Activated CD4-positive, alpha-beta T cell treated with anti-CD3 and anti-CD28 coated beads for 36 hours (primary cell): ENCODE data around the gene ECE1. TPM values are rescaled to one million over a fixed set of nuclear protein-coding genes. Genes with fewer than 3 reads are reported as not detected.
A peak's percentile ranks its signal among the peaks of the same experiment; 100 is the strongest.

Experiments used
- ATAC-seq: fragments of 200-7000 bp; cut with Tn5 transposase; one replicate; pipeline ENCODE4 v1.10.0; 2021; ENCODE audit warnings: mild to moderate bottlenecking, moderate library complexity
- CTCF ChIA-PET: fragments of 350-600 bp; sonication (Branson Sonifier 250); formaldehyde crosslinking; loops from one replicate; lab custom pipeline; 2021; ENCODE audit warnings: antibody characterized with exemption; lab: Charles Lee
- POLR2A ChIA-PET: fragments of 350-600 bp; sonication (Branson Sonifier 250); formaldehyde crosslinking; loops from one replicate; lab custom pipeline; 2021; ENCODE audit warnings: antibody characterized with exemption, inconsistent platforms; lab: Charles Lee
- DNase-seq: peaks from one replicate; pipeline ENCODE4 v3.0.0-alpha.2; 2020
- H3K27ac Mint-ChIP-seq: one replicate; pipeline ENCODE4 v1.8.0; 2021; ENCODE audit warnings: mixed read lengths
- H3K27me3 Mint-ChIP-seq: one replicate; pipeline ENCODE4 v1.8.0; 2021; ENCODE audit warnings: mixed read lengths
- H3K36me3 Mint-ChIP-seq: one replicate; pipeline ENCODE4 v1.8.0; 2021; ENCODE audit warnings: low read depth, mixed read lengths
- H3K4me1 Mint-ChIP-seq: one replicate; pipeline ENCODE4 v1.8.0; 2021; ENCODE audit warnings: mixed read lengths
- H3K4me3 Mint-ChIP-seq: one replicate; pipeline ENCODE4 v1.8.0; 2021; ENCODE audit warnings: mild to moderate bottlenecking, moderate library complexity, mixed read lengths
- H3K9me3 Mint-ChIP-seq: one replicate; pipeline ENCODE4 v1.8.0; 2021; ENCODE audit warnings: low read depth, mixed read lengths
- intact Hi-C, 2 experiments: fragments of 100-400 bp; cut with DNase I in 1 of 2; cut with micrococcal nuclease in 1 of 2; formaldehyde crosslinking; loops; one replicate each; pipeline versions ENCODE4 v1.14.2 to v1.15.1; 2022 to 2024; cut with DNase I, micrococcal nuclease
- total RNA-seq, 2 experiments: library from RNA; stranded (reverse); gene quantifications; one replicate each; pipeline ENCODE4 v1.2.3, GENCODE V29; 2021

ECE1 gene
- total RNA-seq, 2 experiments from 2014 or later = 130 to 162 TPM

DNA sequence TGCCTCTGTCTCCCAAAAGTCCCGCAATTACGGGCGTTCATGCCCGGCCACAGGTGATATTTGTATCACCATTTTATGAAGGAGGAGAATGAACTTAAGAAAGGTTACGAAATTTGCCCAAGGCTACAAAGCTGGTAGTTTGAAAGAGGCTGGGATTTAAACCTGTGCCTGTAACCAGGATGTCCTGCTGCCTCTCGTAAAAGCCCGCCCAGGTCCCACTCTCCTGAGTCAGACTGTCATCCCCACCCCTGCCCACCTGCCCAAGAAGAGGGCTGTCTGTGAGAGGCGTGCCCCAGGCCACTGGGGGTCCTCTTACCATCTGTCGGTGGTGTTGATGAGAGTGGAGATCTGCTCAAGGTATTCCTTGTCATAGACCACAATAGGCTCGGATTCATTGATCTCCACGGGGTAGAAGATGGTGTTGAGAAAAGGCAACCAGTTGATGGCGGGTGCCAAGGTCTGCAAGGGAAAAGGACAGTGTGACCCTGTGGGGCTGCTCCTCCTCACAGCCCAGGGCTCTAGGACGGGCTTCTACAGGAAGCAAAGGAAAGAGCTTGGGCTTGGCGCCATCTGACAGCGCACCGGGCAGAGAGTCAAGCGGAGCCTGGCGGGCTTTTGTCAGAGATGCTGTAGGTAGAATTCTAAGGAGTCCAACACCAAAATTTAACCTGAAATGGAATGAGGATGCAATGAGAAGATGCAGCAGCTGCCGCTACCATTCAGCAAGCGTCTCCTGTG is 43.2 kb downstream of the ECE1 start:
- ChIA-PET POLR2A (no interaction called here), CTCF (interaction anchor here (1.2 to 2.3 kb wide), 5 partner anchors 10 to 87 kb away, joined by 3 to 11 read pairs (median 7); no protein-coding TSS in a partner anchor)
- intact Hi-C loops = no loop called here
- Mint-ChIP-seq H3K4me3 (no peak overlapping the region), H3K36me3 (peaks cover 60% of the 10 kb centered on the region), H3K27me3 (no peaks in the 10 kb centered on the region), H3K4me1 (peaks cover 4% of the 10 kb centered on the region), H3K9me3 (no peaks in the 10 kb centered on the region), H3K27ac (no peak overlapping the region)
- DNase-seq = no peak
- no peak for ATAC-seq

DNA sequence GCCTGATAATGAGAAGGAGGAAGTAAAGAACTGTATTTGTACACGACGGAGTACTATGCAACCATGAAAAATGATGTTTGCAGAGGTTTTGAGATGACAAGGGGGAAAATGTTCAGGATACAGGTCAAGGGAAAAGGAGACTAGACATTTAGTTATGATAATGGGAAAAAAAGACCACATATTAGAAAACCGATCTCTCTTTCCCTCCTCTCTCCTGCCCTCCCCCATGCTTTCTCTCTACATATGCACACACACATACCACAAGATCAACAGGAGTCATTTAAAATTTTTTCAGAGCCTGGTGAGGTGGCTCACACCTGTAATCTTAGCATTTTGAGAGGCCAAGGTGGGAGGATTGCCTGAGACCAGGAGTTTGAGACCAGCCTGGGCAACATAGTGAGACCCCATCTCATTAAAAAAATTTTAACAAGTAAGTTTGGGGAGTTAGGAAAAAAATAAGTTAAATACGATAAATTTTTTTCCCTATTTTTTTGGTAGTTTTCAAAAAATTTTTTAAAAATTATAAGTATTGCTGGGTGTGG is 44.5 kb downstream of the ECE1 start:
- ChIA-PET CTCF (interaction anchor here (0.8 to 2.3 kb wide), 12 partner anchors 8 to 123 kb away, joined by 3 to 9 read pairs (median 4); no protein-coding TSS in a partner anchor), POLR2A (no interaction called here)
- H3K9me3 Mint-ChIP-seq = no peaks in the 10 kb centered on the region
- peaks cover 61% of the 10 kb centered on the region for H3K36me3 Mint-ChIP-seq
- DNase-seq (no peak), ATAC-seq (no peak)
- no peak overlapping the region for H3K27ac Mint-ChIP-seq
- intact Hi-C loops = no loop called here
- H3K4me1 Mint-ChIP-seq = no peaks in the 10 kb centered on the region
- H3K27me3 Mint-ChIP-seq = no peaks in the 10 kb centered on the region
- H3K4me3 Mint-ChIP-seq = no peak overlapping the region

DNA sequence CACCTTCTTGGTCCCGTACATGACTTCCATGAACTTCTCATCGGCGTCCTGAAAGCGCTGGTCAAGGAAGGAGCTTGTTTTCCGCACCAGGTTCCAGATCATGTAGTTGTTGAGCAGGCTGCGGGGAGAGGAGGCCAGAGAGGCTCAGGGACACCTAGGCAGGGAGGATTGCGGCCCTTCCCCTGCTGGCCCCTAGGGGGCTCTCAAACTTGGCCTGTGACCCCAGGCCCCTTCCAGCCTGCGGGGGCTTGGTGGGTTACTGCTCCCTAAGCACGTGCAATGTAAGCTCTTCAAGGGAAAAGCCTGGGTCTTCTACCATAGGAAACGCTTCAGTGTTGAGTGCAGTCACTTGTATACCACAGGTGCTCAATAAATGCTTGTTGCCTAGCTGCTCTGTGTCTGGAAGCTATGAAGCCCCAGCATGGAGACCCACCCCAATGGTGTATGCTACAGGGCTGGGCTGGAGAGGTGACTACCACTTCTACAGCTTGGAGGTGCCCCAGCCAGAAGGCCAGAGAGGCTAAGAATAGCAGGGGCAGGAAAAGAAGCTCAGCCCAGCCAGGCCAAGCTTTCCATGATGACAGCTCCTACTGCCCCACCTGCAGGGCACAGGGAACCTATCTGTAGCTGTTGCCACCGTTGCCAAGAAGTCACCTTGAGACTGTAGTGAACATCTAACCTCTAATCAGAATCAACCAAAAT is 45.1 kb downstream of the ECE1 start:
- DNase-seq (peak; percentile 36), ATAC-seq (peak; percentile 51)
- intact Hi-C loops = no loop called here
- H3K27ac Mint-ChIP-seq = no peak overlapping the region
- H3K4me3 Mint-ChIP-seq = no peak overlapping the region
- H3K9me3 Mint-ChIP-seq = no peaks in the 10 kb centered on the region
- CTCF ChIA-PET = interaction anchor here (0.8 to 2.3 kb wide), 13 partner anchors 8 to 126 kb away, joined by 3 to 9 read pairs (median 4); no protein-coding TSS in a partner anchor
- H3K4me1 Mint-ChIP-seq = no peaks in the 10 kb centered on the region
- POLR2A ChIA-PET = no interaction called here
- no peaks in the 10 kb centered on the region for H3K27me3 Mint-ChIP-seq
- H3K36me3 Mint-ChIP-seq = peaks cover 61% of the 10 kb centered on the region

DNA sequence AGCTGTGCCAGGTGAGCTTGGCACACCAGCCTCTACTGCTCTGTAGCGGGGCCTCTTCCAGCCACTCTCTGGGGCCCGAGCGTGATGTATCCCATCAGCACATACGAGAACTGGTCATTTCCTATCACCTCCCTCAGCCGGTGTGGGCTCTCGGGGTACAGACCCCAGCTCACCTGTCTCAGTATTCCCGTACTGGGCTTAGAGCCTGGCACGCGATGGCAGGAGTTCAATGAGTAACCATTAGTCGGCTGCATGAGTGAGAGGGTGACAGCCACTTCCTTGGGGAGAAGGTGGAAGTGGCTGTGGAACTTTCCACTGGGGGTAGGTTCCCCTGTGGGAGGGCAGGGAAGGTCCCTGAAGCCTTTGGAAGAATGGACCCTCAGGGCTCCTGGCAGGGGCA is 46.1 kb downstream of the ECE1 start:
- Mint-ChIP-seq H3K27me3 (no peaks in the 10 kb centered on the region), H3K4me3 (no peak overlapping the region), H3K27ac (no peak overlapping the region), H3K4me1 (peaks cover 3% of the 10 kb centered on the region), H3K36me3 (peaks cover 58% of the 10 kb centered on the region), H3K9me3 (no peaks in the 10 kb centered on the region)
- DNase-seq = no peak
- POLR2A ChIA-PET = no interaction called here
- no peak for ATAC-seq
- intact Hi-C loops = no loop called here
- CTCF ChIA-PET = interaction anchor here (0.5 to 2.1 kb wide), 5 partner anchors 9 to 117 kb away, joined by 3 to 9 read pairs (median 4); no protein-coding TSS in a partner anchor

DNA sequence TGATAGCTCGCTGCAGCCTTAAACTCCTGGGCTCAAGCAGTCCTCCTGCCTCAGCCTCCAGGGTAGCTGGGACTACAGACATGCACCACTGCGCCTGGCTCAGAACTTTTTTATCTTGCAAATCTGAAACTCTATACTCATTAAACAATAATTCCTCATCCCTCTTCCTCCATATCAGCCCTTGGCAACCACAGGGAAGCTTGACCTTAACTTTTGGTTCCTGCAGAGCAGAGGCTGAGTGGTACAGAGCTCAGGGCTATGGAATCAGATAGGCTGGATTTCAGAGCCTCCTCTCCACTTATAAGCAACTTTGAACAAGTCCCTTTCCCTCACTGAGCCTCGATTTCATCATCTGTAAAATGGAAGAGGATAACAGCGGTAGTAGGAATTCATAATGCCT is 47.4 kb downstream of the ECE1 start:
- Mint-ChIP-seq H3K4me3 (no peak overlapping the region), H3K27me3 (no peaks in the 10 kb centered on the region), H3K4me1 (peaks cover 4% of the 10 kb centered on the region), H3K27ac (no peak overlapping the region), H3K36me3 (peaks cover 65% of the 10 kb centered on the region), H3K9me3 (no peaks in the 10 kb centered on the region)
- CTCF ChIA-PET = interaction anchor here (1.0 to 1.5 kb wide), 4 partner anchors 10 to 125 kb away, joined by 3 to 8 read pairs (median 5); no protein-coding TSS in a partner anchor
- POLR2A ChIA-PET = no interaction called here
- intact Hi-C loops = no loop called here
- no peak for ATAC-seq
- DNase-seq = no peak

DNA sequence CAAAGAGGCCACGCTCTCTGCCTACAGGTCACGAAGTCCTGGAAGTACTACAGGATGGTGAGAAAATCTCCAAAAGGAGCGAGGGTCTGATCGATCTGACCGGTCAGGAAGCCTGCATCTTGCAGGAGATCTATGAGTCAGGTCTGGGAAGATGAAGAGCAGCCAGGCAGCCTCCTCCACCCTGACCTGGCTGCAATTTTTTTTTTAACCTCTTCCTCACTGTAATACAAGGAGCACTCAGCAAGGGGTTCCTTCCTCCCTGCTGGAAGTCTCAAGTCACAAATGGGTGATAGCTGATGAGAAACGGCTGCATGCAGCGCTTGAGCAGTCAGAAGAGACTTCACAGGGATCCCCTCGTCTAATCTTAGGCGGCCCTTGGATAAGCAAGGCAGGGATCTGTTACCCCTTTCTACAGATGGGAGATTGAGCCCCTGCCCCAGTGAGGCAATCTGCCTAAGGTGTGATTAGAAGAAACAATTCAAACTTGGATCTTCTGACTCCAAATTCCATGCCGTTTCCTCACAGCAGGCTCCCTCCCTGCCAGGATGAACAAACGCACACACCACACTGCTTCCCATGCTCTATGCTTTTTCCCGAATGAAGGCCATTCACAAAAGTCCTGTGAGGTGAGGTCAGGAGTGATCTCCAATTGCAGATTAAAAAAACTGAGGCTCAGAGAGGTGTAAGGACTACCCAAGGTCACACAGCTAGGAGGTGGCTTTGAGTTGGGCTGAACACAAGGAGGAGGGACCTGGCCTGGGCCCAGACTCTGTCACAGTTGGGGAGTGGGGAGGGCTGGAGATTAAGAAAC is 48.3 kb downstream of the ECE1 start:
- no peak for DNase-seq
- ATAC-seq = no peak
- no peak overlapping the region for H3K4me3 Mint-ChIP-seq
- ChIA-PET POLR2A (no interaction called here), CTCF (interaction anchor here (1.5 kb wide), 1 partner anchor 28 kb away, joined by 8 read pairs; no protein-coding TSS in a partner anchor)
- H3K9me3 Mint-ChIP-seq = no peaks in the 10 kb centered on the region
- H3K27me3 Mint-ChIP-seq = no peaks in the 10 kb centered on the region
- H3K27ac Mint-ChIP-seq = no peak overlapping the region
- H3K36me3 Mint-ChIP-seq = peaks cover 62% of the 10 kb centered on the region
- H3K4me1 Mint-ChIP-seq = peaks cover 4% of the 10 kb centered on the region
- intact Hi-C loops = no loop called here

DNA sequence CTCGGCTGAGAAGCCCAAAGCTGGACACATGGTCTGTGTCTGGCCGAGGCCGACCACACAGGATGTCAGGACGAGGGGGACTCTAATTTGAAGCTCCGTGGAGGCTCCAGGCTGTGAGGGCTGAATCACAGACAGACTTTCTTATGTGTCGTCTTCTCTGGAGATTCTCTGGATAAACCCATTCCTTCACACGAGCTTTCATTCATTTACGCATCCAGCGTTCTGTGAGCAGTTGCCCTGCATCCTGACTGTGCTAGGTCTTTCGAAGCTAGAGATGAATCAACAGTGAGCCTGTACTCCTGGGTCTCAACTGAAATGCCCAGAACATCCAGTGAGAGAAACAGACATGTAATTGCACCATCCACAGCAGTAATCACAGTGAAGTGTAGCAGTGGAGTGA is 49.6 kb downstream of the ECE1 start:
- ChIA-PET CTCF (interaction anchor here (0.6 to 1.7 kb wide), 4 partner anchors 23 to 505 kb away, joined by 4 to 8 read pairs (median 6); no protein-coding TSS in a partner anchor), POLR2A (no interaction called here)
- Mint-ChIP-seq H3K27me3 (no peaks in the 10 kb centered on the region), H3K36me3 (peaks cover 65% of the 10 kb centered on the region), H3K27ac (no peak overlapping the region), H3K4me1 (peaks cover 4% of the 10 kb centered on the region), H3K9me3 (no peaks in the 10 kb centered on the region), H3K4me3 (no peak overlapping the region)
- no peak for ATAC-seq
- intact Hi-C loops = no loop called here
- no peak for DNase-seq

DNA sequence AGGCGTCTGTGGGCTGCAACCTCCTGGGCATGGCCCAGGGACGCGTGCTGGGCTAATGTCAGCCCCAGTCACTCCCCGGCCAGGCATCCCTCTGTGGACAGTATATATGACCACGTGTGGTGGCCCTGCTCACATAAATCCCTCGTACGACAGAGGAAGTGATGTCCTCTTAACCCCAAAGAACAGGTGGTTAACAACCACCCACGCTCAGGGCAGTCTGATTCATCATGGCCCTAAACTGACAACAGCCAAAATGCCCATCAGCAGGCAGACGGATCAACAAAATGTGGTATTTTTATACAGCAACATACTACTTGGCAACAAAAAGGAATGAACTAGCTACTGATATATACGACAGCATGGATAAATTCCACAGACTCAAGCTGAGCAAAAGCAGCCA is 51.0 kb downstream of the ECE1 start:
- H3K36me3 Mint-ChIP-seq = peaks cover 65% of the 10 kb centered on the region
- peak overlapping the region; percentile 33 for H3K27ac Mint-ChIP-seq
- intact Hi-C loops = no loop called here
- no peaks in the 10 kb centered on the region for H3K9me3 Mint-ChIP-seq
- no peak overlapping the region for H3K4me3 Mint-ChIP-seq
- H3K27me3 Mint-ChIP-seq = no peaks in the 10 kb centered on the region
- POLR2A ChIA-PET = no interaction called here
- CTCF ChIA-PET = no interaction called here
- ATAC-seq = no peak
- no peak for DNase-seq
- H3K4me1 Mint-ChIP-seq = peaks cover 4% of the 10 kb centered on the region

DNA sequence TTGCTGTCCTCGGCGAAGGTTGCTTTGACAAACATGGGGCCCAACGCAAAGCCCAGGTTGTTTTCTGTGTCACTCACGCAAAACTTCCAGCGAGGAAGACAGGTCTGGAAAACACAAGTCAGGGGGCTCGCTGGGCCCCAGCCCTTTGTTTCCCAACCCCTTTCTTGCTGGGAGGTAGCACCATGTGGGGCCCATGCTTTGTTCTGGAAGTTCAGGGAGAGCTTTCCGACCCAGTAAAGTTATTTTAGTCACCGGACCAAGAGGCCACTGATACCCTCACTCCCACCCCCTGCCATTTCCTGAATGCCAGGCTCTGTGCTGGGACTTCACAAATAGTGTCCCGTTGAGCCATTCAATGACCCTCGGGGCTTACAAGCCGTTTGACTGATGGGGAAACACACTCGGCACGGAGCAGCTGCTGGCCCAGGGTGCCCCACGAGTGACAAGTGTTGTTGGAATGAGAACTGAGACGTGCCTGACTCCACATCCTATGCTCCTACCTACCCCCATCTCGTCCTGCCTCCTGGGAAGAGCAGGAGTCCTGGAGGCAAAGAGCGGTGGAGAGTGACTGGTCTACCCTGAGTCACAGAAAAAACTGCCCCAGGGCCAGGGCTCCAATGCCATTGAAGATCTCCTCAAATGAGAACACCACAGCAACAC is 52.0 kb downstream of the ECE1 start:
- Mint-ChIP-seq H3K27me3 (no peaks in the 10 kb centered on the region), H3K9me3 (no peaks in the 10 kb centered on the region), H3K4me1 (peaks cover 4% of the 10 kb centered on the region), H3K36me3 (peaks cover 66% of the 10 kb centered on the region), H3K4me3 (no peak overlapping the region), H3K27ac (no peak overlapping the region)
- ChIA-PET CTCF (interaction anchor here (0.6 to 1.4 kb wide), 2 partner anchors 8 to 57 kb away, joined by 4 to 7 read pairs; no protein-coding TSS in a partner anchor), POLR2A (no interaction called here)
- intact Hi-C loops = no loop called here
- DNase-seq = no peak
- no peak for ATAC-seq

DNA sequence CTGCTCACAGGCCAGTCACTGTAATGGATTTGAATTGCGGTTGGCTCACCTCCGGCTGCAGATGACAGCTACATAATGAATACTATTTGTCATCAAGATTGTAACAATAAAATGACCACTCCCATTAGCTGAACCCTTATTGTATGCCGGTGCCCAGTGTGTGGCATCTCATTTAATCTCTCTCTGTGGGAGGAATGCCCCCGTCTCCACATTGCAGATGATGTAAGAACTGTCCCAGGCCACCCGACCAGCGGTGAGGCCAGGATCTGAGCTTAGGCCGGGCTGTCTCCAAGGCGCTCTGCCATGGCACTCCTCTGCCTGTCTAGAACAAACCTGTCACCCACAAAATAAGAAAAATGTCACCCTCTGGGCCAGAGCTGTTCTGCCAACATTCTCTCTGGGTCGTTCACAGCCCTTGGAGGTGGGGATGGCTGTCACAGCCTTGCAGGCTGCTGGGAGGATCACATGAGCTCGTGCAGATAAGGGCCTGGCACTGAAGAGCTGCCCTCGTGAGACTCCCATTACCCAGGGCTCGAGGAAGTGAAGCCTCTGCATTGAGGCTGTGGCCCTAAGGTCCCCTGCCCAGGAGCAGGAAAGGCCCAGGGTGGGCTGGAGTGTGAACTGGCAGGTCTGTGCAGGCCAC is 52.7 kb downstream of the ECE1 start:
- Mint-ChIP-seq H3K4me3 (no peak overlapping the region), H3K27ac (no peak overlapping the region), H3K27me3 (no peaks in the 10 kb centered on the region), H3K4me1 (peaks cover 4% of the 10 kb centered on the region), H3K36me3 (peaks cover 65% of the 10 kb centered on the region), H3K9me3 (no peaks in the 10 kb centered on the region)
- ChIA-PET CTCF (interaction anchor here (0.6 to 1.4 kb wide), 4 partner anchors 9 to 135 kb away, joined by 4 to 7 read pairs (median 4); no protein-coding TSS in a partner anchor), POLR2A (no interaction called here)
- DNase-seq (no peak), ATAC-seq (no peak)
- intact Hi-C loops = no loop called here
